AG04449 (cell line): ENCODE measurements around the gene TAF1B.

Experiments used
- CTCF ChIA-PET: fragments of 350-600 bp; formaldehyde crosslinking; extraction: SDS; loops from one replicate; lab custom pipeline; 2021; ENCODE audit warnings: antibody characterized with exemption; lab: Yijun Ruan, JAX
- POLR2A ChIA-PET: fragments of 400-600, 350-600 bp; formaldehyde crosslinking; extraction: SDS; loops from one replicate; lab custom pipeline; 2020; ENCODE audit warnings: antibody characterized with exemption, inconsistent platforms; lab: Yijun Ruan, JAX
- DNase-seq: peaks from one replicate; pipeline ENCODE4 v3.0.0-alpha.2; 2010; ENCODE audit warnings: low read depth, low spot score
- H3K4me3 ChIP-seq: 2 replicates; pipeline ENCODE4 v1.5.1; 2011; ENCODE audit warnings: low read depth, mild to moderate bottlenecking, control low read depth, low read length
- TF ChIP-seq, protein P1 (sequence below): IDR thresholded peaks from one replicate; pipeline ENCODE4 v1.5.1; 2011; ENCODE audit warnings: mild to moderate bottlenecking, moderate library complexity, low read length, control low read depth, inconsistent platforms; ENCODE audit not compliant: insufficient read depth; ENCODE audit errors: missing control alignments

Gene TAF1B

DNA sequence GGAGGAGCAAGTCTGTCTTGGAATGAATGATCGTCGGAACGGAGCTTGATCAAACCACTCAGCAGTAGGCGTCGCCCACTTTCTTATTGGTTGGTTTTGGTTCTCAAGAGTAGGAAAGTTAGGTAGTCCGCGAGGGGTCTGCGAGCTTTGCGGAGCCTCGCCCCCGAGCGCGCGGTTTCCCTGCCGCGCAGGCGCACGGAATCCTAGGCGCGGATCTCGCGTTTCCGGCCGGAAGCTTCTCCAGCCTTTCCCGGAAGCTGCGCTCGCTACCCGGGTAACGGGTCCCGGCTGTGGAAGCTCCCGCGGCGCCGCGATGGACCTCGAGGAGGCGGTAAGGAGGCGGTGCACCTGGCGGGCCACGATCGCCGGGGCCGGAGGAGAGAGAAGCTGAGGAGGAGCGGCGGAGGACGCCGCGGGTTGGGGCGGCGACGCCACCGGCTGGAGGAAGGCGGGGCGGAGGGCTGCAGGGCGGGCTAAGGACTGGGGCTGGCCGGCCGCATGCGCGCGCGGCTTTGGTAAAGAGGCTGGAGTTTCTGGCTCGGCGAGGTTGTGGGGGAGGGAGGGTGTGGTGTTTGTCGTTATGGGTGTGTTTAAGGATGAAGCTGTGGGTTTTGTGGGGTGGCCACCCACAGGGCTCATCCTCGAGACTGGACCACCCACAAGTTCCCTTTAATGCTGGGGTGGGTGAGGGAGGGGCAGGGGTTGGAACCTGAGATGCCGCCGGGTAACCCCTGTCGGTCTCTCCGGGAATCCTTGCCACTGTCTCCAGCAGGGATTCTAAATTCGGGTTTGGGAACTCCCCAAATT, at the start of gene TAF1B:
TAF1B (plus strand) TSS at position 246 of the 807 bp plus-strand sequence; CDS start at position 314, 68 bp downstream.
- DNase-seq = no peak
- ChIA-PET POLR2A (interaction anchor here (0.6 to 1.5 kb wide), 9 partner anchors 12 to 605 kb away, joined by 3 to 6 read pairs (median 4); partner anchors contain the start of genes ADAM17, ODC1 and YWHAQ), CTCF (interaction anchor here (0.9 to 9.9 kb wide), 8 partner anchors 12 to 592 kb away, joined by 3 to 83 read pairs (median 6); no protein-coding TSS in a partner anchor)
- H3K4me3 ChIP-seq = peak within 1 kb of the TSS; percentile 81
- TF ChIP-seq, protein P1, sequence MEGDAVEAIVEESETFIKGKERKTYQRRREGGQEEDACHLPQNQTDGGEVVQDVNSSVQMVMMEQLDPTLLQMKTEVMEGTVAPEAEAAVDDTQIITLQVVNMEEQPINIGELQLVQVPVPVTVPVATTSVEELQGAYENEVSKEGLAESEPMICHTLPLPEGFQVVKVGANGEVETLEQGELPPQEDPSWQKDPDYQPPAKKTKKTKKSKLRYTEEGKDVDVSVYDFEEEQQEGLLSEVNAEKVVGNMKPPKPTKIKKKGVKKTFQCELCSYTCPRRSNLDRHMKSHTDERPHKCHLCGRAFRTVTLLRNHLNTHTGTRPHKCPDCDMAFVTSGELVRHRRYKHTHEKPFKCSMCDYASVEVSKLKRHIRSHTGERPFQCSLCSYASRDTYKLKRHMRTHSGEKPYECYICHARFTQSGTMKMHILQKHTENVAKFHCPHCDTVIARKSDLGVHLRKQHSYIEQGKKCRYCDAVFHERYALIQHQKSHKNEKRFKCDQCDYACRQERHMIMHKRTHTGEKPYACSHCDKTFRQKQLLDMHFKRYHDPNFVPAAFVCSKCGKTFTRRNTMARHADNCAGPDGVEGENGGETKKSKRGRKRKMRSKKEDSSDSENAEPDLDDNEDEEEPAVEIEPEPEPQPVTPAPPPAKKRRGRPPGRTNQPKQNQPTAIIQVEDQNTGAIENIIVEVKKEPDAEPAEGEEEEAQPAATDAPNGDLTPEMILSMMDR = peak; percentile 15

DNA sequence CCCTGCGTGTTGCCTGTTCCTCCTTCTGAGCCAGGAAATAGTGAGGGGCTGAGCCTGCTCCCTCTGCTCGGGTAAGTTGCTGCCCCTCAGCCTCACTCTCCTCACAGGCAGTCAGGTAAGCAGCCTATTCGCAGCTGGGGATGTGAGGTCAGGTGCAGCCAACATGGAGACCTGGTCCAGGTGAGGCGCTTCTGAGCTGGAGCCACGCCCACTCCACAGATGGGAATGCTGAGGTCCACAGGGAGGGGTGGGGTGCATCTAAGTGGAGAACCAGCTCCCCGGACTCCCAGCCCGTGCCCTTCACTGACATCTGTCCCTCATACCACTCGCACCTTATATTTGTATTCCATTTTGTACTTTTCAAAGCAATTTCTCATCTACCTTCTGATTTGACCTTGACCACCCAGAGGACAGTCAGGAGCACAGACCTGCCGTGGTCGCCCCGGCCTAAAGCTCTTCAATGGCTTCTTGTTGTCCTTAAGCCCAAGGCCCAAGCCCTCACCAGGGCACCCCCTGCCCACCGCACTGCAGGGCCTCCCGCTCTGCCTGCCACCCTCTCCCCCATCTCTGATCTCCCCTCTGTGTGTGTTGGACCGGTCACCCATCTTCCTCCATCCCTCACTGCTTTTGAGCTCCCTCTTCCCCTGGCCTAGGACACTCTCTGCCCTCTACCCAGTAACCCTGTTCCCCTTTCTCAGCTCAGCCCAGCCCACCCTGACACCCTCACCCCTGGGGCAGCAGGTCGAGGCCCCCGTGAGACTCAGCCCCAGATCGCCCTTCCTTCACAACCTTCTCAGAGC, 49.2 kb upstream of the TAF1B start:
- H3K4me3 ChIP-seq = no peak overlapping the region
- ChIA-PET POLR2A (no interaction called here), CTCF (interaction anchor here (0.9 to 11.0 kb wide), 5 partner anchors 10 to 253 kb away, joined by 3 to 121 read pairs (median 5); no protein-coding TSS in a partner anchor)
- DNase-seq = no peak
- TF ChIP-seq, protein P1 = no peak

DNA sequence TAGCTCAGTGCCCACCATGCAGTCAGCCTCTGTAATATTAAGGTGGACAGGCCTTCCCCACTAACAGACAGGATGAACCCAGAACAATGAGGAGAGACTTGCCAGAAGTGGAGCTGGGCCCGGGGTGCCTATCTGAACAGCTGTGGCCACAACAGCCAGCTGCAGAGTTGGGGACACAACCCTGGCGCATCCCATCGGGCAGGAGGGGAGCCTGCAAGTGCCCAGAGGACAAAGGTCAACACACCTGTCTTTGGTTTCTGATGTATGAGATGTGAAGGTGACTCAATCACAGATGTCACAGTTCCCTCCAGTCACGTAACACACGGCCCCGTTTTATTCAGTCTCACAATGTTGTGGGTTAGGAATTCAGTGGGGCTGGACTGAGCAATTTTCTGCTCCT, 48.2 kb upstream of the TAF1B start:
- DNase-seq = no peak
- H3K4me3 ChIP-seq = no peak overlapping the region
- ChIA-PET POLR2A (no interaction called here), CTCF (interaction anchor here (0.9 to 11.0 kb wide), 5 partner anchors 11 to 252 kb away, joined by 3 to 121 read pairs (median 5); no protein-coding TSS in a partner anchor)
- TF ChIP-seq, protein P1 = no peak

DNA sequence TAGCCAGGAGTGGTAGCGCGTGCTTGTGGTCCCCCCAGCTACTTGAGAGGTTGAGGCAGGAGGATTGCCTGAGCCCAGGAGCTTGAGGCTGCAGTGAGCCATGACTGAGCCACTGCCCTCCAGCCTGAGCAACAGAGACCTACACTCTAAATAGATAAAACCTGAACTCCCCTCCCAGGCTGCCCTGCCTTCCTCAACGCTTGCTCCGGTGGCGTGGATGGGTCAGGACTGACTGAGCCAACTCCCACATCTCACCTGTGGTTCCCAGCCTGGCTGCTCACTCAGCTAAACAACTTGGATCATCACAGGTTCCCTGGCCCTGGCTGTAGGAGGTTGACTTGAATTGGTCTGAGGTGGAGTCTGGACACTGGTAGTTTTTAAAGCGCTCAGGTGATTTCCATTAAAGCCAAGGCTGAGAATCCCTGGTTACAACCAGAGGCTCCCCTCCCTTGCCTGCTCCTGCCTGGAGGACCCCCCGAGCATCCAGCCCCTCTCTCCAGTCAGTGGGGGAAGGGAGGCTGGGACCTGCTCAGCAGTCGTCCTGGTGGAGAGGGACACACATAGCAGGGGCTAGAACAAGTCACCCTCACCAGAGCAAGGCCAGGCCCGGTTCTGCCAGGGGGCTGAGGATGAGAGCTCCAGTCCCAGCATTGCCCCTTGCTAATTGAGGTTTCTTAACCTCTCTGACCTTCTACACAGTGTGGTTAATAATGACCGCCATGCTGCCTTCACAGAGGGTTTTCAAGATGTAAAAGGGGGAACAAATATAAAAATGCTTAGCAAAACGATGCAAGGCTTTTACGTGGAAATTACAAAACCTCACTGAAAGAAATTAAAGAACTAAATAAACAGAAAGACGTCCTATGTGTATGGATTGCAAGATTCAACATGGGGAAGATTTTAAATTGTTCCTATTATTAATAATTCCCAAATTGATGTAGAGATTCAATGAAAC, 46.9 kb upstream of the TAF1B start:
- H3K4me3 ChIP-seq = no peak overlapping the region
- TF ChIP-seq, protein P1 = peak; percentile 10
- CTCF ChIA-PET = interaction anchor here (0.6 to 11.0 kb wide), 8 partner anchors 13 to 276 kb away, joined by 3 to 260 read pairs (median 6); partner anchors contain the start of gene KLF11
- no peak for DNase-seq
- POLR2A ChIA-PET = no interaction called here

DNA sequence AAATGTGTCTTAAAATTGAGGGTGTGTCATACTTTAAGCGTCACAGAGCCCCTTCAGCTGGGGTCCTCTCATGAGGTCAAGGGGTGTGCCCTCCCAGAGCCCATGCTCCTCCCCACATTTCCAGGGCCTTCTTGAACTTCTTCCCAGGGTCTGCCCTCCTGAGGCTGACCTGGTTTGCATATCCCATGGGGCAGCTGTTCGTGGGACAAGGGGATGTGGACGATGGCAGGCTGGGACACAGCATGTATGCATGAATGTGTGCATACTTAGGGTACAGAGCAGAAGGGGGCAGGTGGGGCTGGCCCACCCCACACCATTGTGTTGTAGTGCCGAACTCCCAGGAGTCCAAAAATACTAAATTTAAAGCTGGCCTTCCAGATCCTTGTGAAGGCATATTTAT, 46.2 kb upstream of the TAF1B start:
- POLR2A ChIA-PET = no interaction called here
- CTCF ChIA-PET = interaction anchor here (0.6 to 11.0 kb wide), 8 partner anchors 14 to 275 kb away, joined by 3 to 260 read pairs (median 5); partner anchors contain the start of gene KLF11

More for the DNA sequence above, 46.2 kb upstream of the TAF1B start:
- DNase-seq = no peak
- TF ChIP-seq, protein P1 = no peak
- H3K4me3 ChIP-seq = no peak overlapping the region
